HG02642 (cell line): ENCODE results near the gene ATP9B.
A peak's percentile ranks its signal among the peaks of the same experiment; 100 is the strongest.

Experiments
- ATAC-seq: cut with Tn5 transposase; IDR thresholded peaks from one replicate; pipeline ENCODE4 v1.9.1; 2021; ENCODE audit warnings: mild to moderate bottlenecking; ENCODE audit not compliant: unreplicated experiment, poor library complexity

Gene ATP9B

GRCh38 chr18:79218605-79219190 lies 149.5 kb downstream of the ATP9B start:
- no peak for ATAC-seq

- no peak for ATAC-seq
Observed at GRCh38 chr18:79221136-79221535, 151.9 kb downstream of the ATP9B start.

GRCh38 chr18:79222790-79223189 lies 153.6 kb downstream of the ATP9B start:
- ATAC-seq = no peak

GRCh38 chr18:79223431-79223830 lies 154.2 kb downstream of the ATP9B start:
- no peak for ATAC-seq

- no peak for ATAC-seq
Observed at GRCh38 chr18:79224381-79224780, 155.2 kb downstream of the ATP9B start.

GRCh38 chr18:79227621-79228020 lies 158.4 kb downstream of the ATP9B start:
- no peak for ATAC-seq

GRCh38 chr18:79229431-79229830 lies 160.2 kb downstream of the ATP9B start:
- ATAC-seq = no peak

- ATAC-seq = no peak
Observed at GRCh38 chr18:79234438-79234837, 165.2 kb downstream of the ATP9B start.

- ATAC-seq = no peak
Observed at GRCh38 chr18:79239631-79240030, 170.4 kb downstream of the ATP9B start.

GRCh38 chr18:79241755-79242154 lies 172.6 kb downstream of the ATP9B start:
- no peak for ATAC-seq

- ATAC-seq = no peak
Observed at GRCh38 chr18:79242246-79242645, 173.1 kb downstream of the ATP9B start.

- no peak for ATAC-seq
Observed at GRCh38 chr18:79245517-79246001, 176.4 kb downstream of the ATP9B start.

GRCh38 chr18:79246309-79247108 lies 177.3 kb downstream of the ATP9B start:
- peak; percentile 99 for ATAC-seq

- ATAC-seq = no peak
Observed at GRCh38 chr18:79248495-79249060, 179.4 kb downstream of the ATP9B start.

- ATAC-seq = no peak
Observed at GRCh38 chr18:79250301-79250981, 181.2 kb downstream of the ATP9B start.

GRCh38 chr18:79251021-79251420 lies 181.8 kb downstream of the ATP9B start:
- no peak for ATAC-seq

GRCh38 chr18:79252904-79253633 lies 183.9 kb downstream of the ATP9B start:
- ATAC-seq = no peak

GRCh38 chr18:79257480-79257879 lies 188.3 kb downstream of the ATP9B start:
- no peak for ATAC-seq

GRCh38 chr18:79258447-79258846 lies 189.3 kb downstream of the ATP9B start:
- ATAC-seq = no peak

GRCh38 chr18:79259218-79259617 lies 190.0 kb downstream of the ATP9B start:
- no peak for ATAC-seq
